Measurements from ENCODE around the gene MYCBPAP. TPM values are rescaled to one million over a fixed set of nuclear protein-coding genes. Genes with fewer than 3 reads are reported as not detected.

Gene MYCBPAP
- total RNA-seq, 1 experiment from 2014 or later, result not detected

- Histone ChIP-seq H3K4me1 (ENCODE audit: control insufficient read depth in 1 of 2, insufficient read depth in 2 of 2, low read length in 2 of 2) (peaks cover 0 to 6% of the 10 kb centered on the region in 2 experiments; a peak in 1 of 4 replicates), H3K36me3 (ENCODE audit: control insufficient read depth in 1 of 2, insufficient read depth in 2 of 2, low read length in 2 of 2) (no peaks in the 10 kb centered on the region), H3K9me3 (ENCODE audit: control insufficient read depth in 1 of 2, insufficient read depth in 1 of 2, low read depth in 1 of 2, low read length in 2 of 2) (no peaks in the 10 kb centered on the region), H4K20me1 (ENCODE audit: insufficient read depth) (no peaks in the 10 kb centered on the region), H3K4me2 (ENCODE audit: low read length) (no peak overlapping the region), H3K9me2 (ENCODE audit: insufficient read depth) (no peaks in the 10 kb centered on the region), H3K27ac (ENCODE audit: low read depth, low read length) (no peak overlapping the region), H3K4me3 (replicated peaks in 1 of 2; ENCODE audit: low read depth in 1 of 2, low read length in 2 of 2) (no peak overlapping the region), H3K79me2 (ENCODE audit: insufficient read depth, low read length) (no peaks in the 10 kb centered on the region), H2AFZ (ENCODE audit: low read depth, low read length, poor library complexity, severe bottlenecking) (no peak overlapping the region), H3K9ac (ENCODE audit: low read length) (no peak overlapping the region), H3K27me3 (ENCODE audit: insufficient read depth, low read length) (no peaks in the 10 kb centered on the region)
- intact Hi-C loops (cut with micrococcal nuclease), result no loop called here
- CTCF ChIA-PET, result no interaction called here
- BruUV-seq (replicated peaks), result no TSS peak
- RAD21 ChIA-PET (ENCODE audit: low non-redundant PET in 1 of 2, low total read pairs in 2 of 2, uncharacterized antibody in 2 of 2, unreplicated experiment in 2 of 2), result no interaction called here
- TF ChIP-seq CEBPB (IDR thresholded peaks at IDR 0.05; ENCODE audit: low read depth) (no peak), RAD21 (IDR thresholded peaks at IDR 0.05; ENCODE audit: low read depth) (no peak), ATF3 (IDR thresholded peaks at IDR 0.05) (no peak), ELF1 (IDR thresholded peaks at IDR 0.05; ENCODE audit: borderline replicate concordance, low read depth) (no peak), YY1 (IDR thresholded peaks at IDR 0.05; ENCODE audit: extremely low read depth, insufficient replicate concordance, low read depth, low read length) (no peak), CBX3 (IDR thresholded peaks at IDR 0.05; ENCODE audit: low read depth) (no peak), EGR1 (IDR thresholded peaks at IDR 0.05; ENCODE audit: low read depth) (no peak), SP1 (IDR thresholded peaks at IDR 0.05; ENCODE audit: low read depth) (no peak), ZBTB33 (IDR thresholded peaks at IDR 0.05; ENCODE audit: extremely low read depth, insufficient replicate concordance, low read length) (no peak), FOSL1 (IDR thresholded peaks at IDR 0.05; ENCODE audit: low read depth) (no peak), ZNF274 (IDR thresholded peaks at IDR 0.05; ENCODE audit: low read depth, low read length) (no peak), SIN3A (IDR thresholded peaks at IDR 0.05; ENCODE audit: low read depth) (no peak), ZFX (IDR thresholded peaks at IDR 0.05) (no peak)
- TF ChIP-seq, protein P1, sequence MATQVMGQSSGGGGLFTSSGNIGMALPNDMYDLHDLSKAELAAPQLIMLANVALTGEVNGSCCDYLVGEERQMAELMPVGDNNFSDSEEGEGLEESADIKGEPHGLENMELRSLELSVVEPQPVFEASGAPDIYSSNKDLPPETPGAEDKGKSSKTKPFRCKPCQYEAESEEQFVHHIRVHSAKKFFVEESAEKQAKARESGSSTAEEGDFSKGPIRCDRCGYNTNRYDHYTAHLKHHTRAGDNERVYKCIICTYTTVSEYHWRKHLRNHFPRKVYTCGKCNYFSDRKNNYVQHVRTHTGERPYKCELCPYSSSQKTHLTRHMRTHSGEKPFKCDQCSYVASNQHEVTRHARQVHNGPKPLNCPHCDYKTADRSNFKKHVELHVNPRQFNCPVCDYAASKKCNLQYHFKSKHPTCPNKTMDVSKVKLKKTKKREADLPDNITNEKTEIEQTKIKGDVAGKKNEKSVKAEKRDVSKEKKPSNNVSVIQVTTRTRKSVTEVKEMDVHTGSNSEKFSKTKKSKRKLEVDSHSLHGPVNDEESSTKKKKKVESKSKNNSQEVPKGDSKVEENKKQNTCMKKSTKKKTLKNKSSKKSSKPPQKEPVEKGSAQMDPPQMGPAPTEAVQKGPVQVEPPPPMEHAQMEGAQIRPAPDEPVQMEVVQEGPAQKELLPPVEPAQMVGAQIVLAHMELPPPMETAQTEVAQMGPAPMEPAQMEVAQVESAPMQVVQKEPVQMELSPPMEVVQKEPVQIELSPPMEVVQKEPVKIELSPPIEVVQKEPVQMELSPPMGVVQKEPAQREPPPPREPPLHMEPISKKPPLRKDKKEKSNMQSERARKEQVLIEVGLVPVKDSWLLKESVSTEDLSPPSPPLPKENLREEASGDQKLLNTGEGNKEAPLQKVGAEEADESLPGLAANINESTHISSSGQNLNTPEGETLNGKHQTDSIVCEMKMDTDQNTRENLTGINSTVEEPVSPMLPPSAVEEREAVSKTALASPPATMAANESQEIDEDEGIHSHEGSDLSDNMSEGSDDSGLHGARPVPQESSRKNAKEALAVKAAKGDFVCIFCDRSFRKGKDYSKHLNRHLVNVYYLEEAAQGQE (IDR thresholded peaks at IDR 0.05; ENCODE audit: low read depth), result no peak
- no peak for ATAC-seq
- no peak for DNase-seq (ENCODE audit: low read depth, low spot score)
- POLR2A ChIA-PET, result no interaction called here
Observed at GRCh38 chr17:50519141-50519834, 11.0 kb downstream of the MYCBPAP start.
